Measurements from ENCODE around the gene ZNF441.
"Not testable (repeated sequence)": the region's sequence is repeated elsewhere in the genome, so short reads cannot be mapped to it uniquely, and the experiment has no call there.

ZNF441 gene
- 29.1 to 75.2 (median 43.5) reads per million in 4 experiments for total RNA-seq

DNA sequence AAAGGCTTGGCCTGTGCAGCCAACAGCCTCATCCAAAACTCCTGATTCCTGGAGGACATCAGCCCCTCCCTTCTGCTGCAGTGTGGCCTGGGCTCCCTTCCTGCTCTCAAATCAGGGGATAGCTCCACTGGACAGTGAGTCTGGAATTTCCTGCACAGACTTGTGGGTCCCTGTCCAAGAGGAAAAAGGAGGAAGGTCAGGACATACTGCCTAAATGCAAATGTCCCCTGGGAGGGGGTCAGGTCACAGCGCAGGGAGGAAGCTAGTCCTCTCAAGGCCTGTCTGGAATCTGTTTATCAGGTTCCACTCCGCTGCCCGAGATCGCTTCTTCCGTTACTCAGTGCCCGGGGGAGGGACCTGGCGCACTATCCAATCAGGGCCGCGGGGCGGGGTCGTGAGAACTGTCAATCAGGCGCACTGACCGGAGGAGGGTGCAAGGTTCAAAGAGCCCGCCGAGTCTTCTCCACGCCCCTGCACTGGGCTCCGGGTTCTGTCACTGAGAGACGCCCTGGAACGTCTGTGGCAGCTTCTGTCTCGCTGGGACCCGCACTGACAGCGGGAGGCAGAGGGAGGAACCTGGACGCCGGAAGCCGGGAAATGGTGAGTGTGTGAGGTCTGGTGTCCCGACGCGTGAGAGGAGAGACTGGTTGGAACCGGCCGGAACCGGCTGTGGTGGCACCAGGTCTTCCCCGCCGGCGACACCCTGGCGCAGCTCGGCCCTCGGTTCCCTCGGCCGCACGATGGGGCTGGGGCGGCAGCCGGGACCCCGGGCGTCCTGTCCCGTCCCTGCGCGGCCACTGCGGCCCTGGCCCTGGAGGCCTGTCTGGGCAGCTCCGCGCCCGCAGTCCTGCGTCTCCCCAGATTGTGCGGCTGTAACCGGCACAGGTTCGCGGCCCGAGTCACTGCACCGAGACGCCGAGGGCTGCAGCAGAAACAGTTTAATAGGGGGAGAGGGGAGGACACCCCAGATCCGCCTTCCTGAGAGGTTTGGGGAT is at the start of gene ZNF441:
Gene ZNF441, plus strand, starts transcription at position 404 of the 995 bp plus-strand sequence. Its CDS starts 194 bp downstream, at position 598.
- DNase-seq: peak; percentile 87

DNA sequence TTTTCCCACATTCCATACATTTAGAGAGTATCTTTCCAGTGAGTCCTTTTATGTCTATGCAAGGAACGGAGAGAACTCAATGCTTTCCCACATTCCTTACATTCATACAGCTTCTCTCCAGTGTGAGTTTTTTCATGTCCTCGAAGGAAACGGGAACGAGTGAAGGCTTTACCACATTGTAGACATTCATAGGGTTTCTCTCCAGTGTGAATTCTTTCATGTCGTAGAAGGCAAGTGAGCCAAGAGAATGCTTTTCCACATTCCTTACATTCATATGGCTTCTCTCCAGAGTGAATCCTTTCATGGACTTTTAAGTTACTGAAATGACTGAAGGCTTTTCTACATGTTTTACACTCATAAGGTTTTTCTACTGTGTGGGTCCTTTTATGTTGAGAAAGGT is 45.1 kb upstream of the ZNF441 start:
- DNase-seq: no peak

DNA sequence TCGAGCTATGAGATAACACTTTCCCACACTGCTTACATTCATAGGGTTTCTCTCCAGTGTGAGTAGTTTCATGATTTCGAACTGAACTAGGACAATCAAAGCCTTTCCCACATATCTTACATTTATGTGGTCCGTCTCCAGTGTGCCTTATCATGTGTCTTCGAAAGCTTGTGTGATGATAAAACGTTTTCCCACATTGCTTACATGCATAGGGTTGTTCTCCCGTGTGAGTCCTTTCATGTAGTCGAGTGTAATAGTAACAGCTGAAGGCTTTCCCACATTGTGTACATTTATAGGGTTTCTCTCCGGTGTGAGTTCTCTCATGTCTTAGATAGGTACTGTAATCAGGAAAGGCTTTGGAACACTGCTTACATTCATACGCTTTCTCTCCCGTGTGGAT is 44.4 kb upstream of the ZNF441 start:
- no peak for DNase-seq

DNA sequence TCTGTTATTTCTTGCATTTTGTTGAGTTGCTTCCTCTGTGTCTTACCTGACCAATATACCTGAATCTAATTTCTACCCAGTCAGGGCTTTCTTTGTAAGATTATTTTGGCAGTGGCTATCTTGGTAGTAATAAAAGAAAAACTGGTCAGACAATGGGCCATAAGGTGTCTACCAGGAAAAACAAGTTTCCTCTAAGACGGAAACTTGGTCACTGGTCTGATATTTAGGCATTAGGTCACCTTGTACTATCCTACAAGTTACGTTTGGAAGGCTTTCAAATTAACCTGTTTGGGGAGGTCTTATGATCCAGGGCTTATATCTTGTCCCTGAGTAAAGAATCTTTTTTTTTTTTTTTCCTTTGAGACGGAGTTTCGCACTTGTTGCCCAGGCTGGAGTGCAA is 37.2 kb upstream of the ZNF441 start:
- no peak for DNase-seq

DNA sequence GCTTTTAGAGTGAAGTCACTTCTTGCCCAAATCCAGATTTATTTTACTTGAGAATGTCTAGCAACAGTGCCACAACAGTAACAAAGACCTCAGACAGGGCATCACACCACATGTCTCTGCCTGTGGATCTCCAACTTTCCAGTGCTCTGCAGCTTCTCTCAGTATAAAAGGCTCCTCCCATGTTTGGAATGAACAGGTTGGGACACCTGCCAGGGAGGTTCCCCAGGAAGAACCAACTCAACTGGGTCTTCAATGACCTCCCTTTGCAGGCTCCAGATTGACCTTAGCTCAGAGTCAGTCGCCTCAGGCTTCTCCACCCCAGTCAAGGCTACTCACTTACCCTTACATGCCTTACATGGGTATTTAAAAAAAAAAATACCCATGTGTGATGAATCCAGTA is 31.4 kb upstream of the ZNF441 start:
- no peak for DNase-seq

DNA sequence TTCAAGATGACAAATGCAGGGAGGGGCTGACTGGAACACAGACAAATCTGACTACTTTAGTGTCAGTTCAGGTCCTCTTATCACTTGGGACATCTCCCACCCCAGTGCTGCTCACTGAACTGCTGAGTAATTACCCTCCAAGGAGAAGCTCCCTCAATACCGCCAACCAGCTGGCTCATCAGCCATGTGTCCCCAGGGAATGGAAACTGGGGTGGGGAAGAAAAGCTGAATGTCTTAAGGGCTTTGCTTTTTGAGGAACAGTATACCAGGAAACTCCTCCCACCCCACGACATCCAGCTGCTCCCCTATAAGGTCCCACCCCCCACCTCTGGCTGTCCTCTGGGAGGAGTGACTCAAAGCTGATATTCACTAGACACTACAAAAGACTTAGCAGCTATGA is 30.1 kb upstream of the ZNF441 start:
- no peak for DNase-seq

DNA sequence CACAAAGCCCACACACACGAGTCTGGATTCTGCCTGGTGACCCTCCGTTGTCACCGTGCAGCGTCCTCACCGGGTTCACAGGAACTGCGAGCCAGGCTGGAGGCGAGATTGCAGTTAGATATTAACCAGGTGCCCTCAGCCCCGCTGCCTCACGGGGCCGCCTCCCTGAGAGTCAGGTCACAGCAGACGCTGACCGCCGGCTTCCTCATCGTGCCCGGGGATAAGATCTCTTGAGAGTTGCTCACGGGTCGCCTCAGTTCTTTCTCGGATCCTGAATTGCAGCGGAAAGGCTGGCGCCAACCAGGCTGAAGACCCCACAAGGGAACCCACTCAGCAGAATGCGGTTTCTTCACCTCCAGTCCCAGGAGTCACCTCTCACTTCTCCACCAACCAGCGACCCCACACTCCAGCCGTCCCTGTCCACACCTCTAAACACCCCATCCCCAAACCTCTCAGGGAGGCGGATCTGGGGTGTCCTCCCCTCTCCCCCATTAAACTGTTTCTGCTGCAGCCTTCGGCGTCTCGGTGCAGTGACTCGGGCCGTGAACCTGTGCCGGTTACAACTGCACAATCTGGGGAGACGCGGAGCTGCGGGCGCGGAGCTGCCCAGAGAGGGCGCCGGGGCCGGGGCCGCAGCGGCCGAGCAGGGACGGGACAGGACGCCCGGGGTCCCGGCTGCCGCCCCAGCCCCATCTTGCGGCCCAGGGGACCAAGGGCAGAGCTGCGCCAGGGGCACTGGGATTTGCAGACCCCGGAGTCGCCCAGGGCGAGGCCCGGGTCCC is 28.6 kb upstream of the ZNF441 start:
- DNase-seq: peak; percentile 22

DNA sequence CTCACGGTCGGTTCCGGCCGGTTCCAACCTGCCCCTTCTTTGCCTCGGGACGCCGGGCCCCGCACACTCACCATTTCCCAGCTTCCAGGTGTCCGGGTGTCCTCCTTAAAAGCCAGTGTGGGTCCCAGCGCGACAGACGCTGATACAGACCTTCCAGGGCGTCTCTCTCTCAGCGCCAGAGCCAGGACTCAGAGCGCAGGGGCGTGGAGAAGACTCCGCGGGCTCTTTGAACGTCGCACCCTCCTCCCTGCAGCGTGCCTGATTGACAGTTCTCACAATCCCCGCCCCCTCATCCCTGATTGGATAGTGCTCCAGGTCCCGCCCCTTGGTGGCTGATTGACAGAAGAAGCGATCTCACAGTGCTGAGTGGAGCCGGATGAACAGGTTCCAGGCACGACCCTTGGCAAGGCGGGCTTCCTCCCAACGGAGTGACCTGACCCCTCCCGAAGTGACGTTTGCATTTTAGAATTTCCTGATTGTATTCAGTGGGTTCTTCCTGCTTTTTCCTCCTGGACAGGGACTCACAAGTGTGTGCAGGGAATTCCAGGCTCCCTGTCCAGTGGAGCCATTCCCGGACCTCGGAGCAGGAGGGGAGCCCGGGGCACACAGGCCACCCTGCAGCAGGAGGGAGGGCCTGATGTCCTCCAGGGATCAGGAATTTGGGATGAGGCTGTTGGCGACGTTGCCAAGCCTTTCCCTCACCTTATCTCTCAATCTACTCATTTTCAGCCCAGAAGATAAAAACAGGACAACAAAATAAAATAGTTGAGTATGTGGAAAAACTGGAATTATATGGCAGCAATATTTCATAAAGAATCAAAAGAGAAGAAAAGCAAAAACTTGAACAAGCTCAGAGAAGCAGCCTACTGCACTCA is 27.8 kb upstream of the ZNF441 start, which contains the start of gene ZNF823:
Gene ZNF823, minus strand, starts transcription at position 201 of the 875 bp plus-strand sequence. Its CDS starts 127 bp downstream, at position 74.
- DNase-seq: peak; percentile 96

DNA sequence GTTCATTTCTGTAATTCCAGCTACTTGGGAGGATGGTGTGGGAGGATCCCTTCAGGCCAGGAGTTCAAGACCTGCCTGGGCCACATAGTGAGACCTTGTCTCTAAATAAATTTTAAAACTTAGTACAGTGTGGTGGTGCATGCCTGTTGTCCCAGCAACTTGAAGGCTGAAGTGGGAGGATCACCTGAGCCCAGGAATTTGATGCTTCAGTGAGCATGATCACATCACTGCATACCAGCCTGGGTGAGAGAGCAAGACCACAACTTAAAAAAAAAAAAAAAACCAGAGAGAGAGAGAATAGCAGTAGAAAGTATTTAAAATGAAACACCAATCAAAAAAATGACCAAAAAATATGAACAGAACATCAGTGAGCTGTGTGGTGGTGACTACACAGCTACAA is 20.9 kb upstream of the ZNF441 start:
- DNase-seq: no peak

DNA sequence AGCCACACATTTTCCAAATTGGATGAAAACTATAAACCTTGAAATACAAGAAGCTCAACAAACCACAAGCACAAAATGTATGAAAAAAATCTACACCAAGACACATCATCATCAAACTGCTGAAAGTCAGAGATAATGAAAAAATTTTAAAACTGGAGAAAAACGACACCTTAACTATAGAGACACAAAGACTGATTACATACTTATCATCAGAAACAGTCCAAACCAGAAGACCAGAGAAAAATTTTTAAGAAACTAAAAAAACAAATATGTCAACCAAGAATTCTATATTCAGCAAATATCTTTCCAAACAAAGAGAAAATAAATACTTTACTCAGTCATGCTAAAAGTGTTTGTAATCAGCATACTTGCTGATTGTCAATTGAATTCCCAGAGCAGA is 19.5 kb upstream of the ZNF441 start:
- no peak for DNase-seq

DNA sequence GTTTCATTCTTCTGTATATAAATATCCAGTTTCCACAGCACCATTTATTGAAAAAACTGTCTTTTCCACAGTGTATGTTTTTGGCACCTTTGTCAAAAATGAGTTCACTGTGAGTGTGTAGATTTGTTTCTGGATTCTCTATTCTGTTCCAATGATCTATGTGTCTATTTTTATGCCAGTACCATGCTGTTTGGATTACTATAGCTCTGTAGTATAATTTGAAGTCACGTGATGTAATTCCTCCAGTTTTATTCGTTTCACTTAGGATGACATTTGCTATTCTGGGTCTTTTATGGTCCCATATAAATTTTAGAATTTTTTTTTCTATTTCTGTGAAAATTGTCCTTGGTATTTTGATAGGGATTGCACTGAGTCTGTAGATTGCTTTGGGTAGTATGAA is 17.0 kb upstream of the ZNF441 start:
- DNase-seq: no peak

DNA sequence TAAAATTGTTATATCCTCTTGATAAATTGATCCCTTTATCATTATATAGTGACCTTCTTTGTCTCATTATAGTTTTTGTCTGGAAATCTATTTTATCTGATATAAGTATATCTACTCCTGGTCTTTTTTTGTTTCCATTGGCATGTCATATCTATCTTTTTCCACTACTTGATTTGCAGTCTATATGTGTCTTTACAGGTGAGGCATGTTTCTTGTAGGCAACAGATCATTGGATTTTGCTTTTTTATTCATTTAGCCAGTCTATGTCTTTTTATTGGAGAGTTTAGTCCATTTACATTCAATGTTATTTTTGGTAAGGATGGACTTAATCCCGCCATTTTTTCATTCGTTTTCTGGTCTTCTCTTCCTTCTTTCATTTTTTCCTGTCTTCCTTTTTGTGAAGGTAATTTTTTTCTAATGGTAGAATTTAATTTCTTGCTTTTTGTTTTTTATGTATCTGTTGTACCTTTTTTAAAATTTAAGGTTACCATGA is 14.5 kb upstream of the ZNF441 start:
- no peak for DNase-seq

DNA sequence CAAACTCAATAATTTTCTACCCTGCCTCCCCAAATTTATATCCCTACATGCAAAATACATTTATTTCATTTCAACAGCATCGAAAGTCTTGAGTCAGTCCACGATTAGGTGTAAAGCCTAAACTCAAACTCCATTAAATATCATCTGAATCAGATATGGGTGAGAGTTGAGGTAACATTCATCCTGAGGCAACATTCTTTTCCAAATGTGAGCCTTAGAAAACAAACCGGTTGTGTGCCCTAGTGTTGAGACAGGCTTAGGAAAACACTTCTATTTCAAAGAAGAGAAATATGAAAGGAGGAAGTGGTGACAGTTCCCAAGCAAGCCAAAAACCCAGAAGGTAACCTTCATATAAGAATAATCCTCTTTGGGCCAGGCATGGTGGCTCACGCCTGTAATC is 12.1 kb upstream of the ZNF441 start:
- DNase-seq: no peak

DNA sequence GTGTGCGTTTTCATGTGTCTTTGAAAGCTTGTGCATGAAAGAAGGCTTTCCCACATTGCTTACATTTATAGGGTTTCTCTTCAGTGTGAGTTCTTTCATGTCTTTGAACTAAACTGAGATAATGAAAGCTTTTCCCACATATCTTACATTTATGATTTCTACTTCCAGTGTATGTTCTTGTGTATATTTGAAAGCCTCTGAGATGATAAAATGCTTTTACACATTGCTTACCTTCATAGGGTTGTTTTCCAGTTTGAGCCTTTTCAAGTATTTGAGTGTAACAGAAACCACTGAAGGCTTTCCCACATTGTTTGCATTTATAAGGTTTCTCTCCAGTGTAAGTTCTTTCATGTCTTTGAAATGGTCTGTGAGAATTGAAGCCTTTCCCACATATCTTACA is 9.8 kb upstream of the ZNF441 start:
- no peak for DNase-seq

DNA sequence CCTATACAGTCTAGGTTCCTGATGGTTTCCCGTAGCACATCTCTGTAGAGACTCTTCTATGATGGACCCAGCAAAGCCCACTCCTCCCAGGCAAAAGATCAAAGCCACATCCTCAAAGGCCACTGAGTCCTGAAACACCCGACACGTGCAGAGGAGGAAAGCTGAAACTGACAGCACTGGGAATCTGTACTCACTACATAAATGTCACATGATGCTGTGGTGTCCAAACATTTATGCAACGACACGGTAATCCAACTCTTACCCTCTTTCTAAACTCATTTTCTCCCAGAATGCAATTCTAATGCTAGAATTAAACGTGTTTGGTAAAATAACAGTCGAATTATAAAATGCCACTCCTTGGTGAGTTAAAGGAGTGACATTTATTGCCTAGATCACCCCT is 7.0 kb upstream of the ZNF441 start:
- no peak for DNase-seq

DNA sequence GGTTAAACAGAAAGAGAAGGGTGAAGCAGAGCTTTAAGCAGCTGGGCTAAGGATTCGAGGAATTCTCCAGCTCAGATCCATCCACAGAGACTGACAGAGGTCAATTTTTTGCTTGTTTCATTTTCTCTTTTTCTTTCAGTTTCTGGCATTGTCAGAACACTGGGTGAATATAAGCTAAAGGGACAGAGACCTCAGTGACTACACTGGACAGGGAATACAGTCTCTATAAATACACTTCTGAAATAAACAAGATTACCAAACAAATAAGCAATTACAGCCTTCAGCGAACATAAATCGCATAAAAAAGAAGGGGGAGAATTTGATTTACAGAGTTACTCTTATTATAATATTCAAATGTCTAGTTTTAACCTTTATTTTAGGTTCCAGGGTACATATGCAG is 3.7 kb upstream of the ZNF441 start:
- DNase-seq: no peak

DNA sequence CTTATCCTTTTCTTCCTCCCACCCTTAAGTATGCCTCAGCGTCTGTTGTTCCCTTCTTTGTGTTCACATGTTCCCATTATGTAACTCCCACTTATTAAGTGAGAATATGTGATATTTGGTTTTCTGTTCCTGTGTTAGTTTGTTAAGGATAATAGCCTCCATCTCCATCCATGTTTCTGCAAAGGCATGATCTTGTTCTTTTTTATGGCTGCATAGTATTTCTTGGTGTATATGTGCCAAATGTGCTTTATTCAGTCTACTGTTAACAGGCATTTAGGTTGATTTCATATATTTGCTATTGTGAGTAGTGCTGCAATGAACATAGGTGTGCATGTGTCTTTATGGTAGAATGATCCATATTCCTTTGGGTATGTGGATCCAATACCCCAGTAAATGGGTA is 3.2 kb upstream of the ZNF441 start:
- DNase-seq: no peak

DNA sequence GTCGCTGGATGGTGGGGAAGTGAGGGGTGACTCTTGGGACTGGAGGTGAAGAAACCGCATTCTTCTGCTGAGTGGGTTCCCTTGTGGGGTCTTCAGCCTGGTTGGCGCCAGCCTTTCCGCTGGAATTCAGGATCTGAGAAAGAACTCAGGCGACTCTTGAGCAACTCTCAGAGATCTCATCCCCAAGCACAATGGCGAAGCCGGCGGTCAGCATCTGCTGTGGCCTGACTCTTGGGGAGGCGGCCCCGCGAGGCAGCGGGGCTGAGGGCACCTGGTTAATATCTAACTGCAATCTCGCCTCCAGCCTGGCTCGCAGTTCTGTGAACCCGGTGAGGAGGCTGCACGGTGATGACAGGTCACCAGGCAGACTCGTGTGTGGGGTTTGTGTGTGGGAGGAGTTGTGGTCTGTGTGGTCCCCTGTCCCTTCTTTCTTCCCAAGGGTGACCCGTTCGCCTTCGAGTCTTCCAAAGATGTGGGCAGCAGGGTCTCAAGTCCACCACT is 883 bp downstream of the ZNF441 start:
- no peak for DNase-seq

DNA sequence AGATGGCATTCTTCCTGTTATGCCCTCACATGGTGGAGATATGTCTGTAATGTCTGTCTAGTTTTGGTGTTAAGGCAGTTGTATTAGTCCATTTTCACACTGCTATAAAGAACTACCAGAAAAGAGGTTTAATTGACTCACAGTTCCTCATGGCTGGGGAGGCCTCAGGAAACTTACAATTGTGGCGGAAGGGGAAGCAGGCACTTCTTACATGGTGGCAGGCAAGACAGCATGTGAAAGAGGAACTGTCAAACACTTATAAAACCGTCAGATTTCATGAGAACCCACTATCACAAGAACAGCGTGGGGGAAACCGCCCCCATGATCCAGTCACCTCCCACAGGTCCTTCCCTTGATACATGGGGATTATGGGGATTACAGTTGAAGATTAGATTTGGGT is 3.2 kb downstream of the ZNF441 start:
- no peak for DNase-seq

DNA sequence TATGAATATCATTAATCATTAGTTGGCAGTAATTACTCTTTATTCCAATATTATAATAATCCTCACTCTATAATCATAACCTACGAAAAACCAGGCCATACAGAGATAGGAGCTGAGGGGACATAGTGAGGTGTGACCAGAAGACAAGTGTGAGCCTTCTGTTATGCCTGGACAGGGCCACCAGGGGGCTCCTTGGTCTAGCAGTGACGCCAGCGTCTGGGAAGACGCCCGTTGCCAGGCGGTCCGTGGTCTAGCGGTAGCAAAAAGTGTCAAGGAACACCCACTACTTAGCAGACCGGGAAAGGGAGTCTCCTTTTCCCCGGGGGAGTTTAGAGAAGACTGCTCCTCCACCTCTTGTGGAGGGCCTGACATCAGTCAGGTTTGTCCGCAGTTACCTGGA is 4.7 kb downstream of the ZNF441 start:
- not testable (repeated sequence) for DNase-seq

DNA sequence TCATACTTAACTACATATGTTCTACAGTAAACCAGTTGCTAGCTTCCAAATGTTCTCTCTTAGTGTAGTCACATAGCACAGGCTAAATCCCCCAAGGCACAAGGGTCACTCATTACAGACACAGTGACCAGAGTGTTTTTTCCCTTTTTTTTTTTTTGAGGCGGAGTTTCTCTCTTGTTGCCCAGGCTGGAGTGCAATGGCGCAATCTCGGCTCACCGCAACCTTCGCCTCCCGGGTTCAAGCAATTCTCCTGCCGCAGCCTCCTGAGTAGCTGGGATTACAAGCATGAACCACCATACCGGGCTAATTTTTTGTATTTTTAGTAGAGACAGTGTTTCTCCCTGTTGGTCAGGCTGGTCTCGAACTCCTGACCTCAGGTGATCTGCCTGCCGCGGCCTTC is 9.9 kb downstream of the ZNF441 start:
- DNase-seq: not testable (repeated sequence)

DNA sequence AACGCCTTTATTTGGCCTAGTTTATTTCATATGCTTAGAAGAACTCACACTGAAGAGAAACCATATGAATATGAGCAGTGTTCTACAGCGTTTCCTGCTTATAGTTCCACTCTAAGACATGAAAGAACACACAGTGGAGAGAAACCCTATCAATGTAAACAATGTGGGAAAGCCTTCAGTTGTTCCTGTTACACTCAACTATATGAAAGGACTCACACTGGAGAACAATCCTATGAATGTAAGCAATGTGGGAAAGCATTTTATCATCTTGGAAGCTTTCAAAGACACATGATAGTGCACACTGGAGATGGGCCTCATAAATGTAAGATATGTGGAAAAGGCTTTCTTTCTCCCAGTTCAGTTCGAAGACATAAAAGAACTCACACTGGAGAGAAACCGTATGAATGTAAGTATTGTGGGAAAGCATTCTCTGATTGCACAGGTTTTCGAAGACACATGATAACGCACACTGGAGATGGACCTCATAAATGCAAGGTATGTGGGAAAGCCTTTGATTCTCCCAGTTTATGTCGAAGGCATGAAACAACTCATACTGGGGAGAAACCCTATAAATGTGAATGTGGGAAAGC is 13.7 kb downstream of the ZNF441 start:
- no peak for DNase-seq

Measured in effector CD8-positive, alpha-beta T cell (primary cell).